GM10248 (cell line): ENCODE results near the gene IFI6.

Source experiments
- CTCF ChIA-PET: fragments of 300-600 bp; sonication (Branson Sonifier 250); formaldehyde crosslinking; extraction: SDS; loops from one replicate; lab custom pipeline; 2021; ENCODE audit warnings: antibody characterized with exemption; lab: Yijun Ruan, JAX
- POLR2A ChIA-PET: fragments of 350-650 bp; sonication (Branson Sonifier 250); formaldehyde crosslinking; extraction: SDS; loops from one replicate; lab custom pipeline; 2020; ENCODE audit warnings: antibody characterized with exemption; lab: Yijun Ruan, JAX
- DNase-seq: peaks from one replicate; pipeline ENCODE4 v3.0.0; 2012; ENCODE audit errors: extremely low spot score
- CTCF ChIP-seq: IDR thresholded peaks from 2 replicates; pipeline ENCODE4 v1.5.1; 2012; ENCODE audit warnings: mild to moderate bottlenecking, low read depth; ENCODE audit errors: extremely low read depth, missing control alignments, control extremely low read depth

Gene IFI6

GRCh38 chr1:27627061-27627460 is 44.9 kb downstream of the IFI6 start:
- ChIA-PET CTCF (interaction anchor here (0.9 to 2.7 kb wide), 2 partner anchors 19 to 36 kb away, joined by 5 to 22 read pairs; no protein-coding TSS in a partner anchor), POLR2A (interaction anchor here (1.5 kb wide), 1 partner anchor 15 kb away, joined by 4 read pairs; no protein-coding TSS in a partner anchor)
- DNase-seq: no peak
- no peak for TF ChIP-seq CTCF

GRCh38 chr1:27626031-27626935 is 45.7 kb downstream of the IFI6 start:
- CTCF ChIA-PET: interaction anchor here (0.9 to 3.2 kb wide), 8 partner anchors 10 to 43 kb away, joined by 3 to 22 read pairs (median 6); partner anchors contain the start of gene AHDC1
- POLR2A ChIA-PET: interaction anchor here (0.5 to 1.7 kb wide), 5 partner anchors 12 to 1154 kb away, joined by 3 to 4 read pairs (median 3); no protein-coding TSS in a partner anchor
- TF ChIP-seq CTCF: no peak
- peak; percentile 50 for DNase-seq

- ChIA-PET POLR2A (interaction anchor here (0.5 to 1.7 kb wide), 6 partner anchors 14 to 182 kb away, joined by 3 to 10 read pairs (median 4); partner anchors contain the start of gene FAM76A), CTCF (interaction anchor here (0.6 to 11.4 kb wide), 13 partner anchors 9 to 45 kb away, joined by 3 to 72 read pairs (median 5); partner anchors contain the start of gene AHDC1)
- no peak for TF ChIP-seq CTCF
- DNase-seq: peak; percentile 59
Measured at GRCh38 chr1:27624467-27625178, 47.4 kb downstream of the IFI6 start.

GRCh38 chr1:27623327-27624212 is 48.4 kb downstream of the IFI6 start:
- TF ChIP-seq CTCF: no peak
- no peak for DNase-seq
- ChIA-PET CTCF (interaction anchor here (1.2 to 11.4 kb wide), 6 partner anchors 15 to 46 kb away, joined by 3 to 72 read pairs (median 5); partner anchors contain the start of gene AHDC1), POLR2A (no interaction called here)

GRCh38 chr1:27622828-27623227 is 49.2 kb downstream of the IFI6 start:
- DNase-seq: no peak
- ChIA-PET CTCF (interaction anchor here (1.2 to 11.4 kb wide), 3 partner anchors 15 to 39 kb away, joined by 4 to 72 read pairs (median 4); partner anchors contain the start of gene AHDC1), POLR2A (no interaction called here)
- no peak for TF ChIP-seq CTCF
